PFSK-1 (cell line): ENCODE data around the gene SORBS2.

Source experiments
- FOXP2 ChIP-seq: optimal IDR thresholded peaks from 2 replicates; pipeline ENCODE3; 2011; ENCODE audit warnings: borderline replicate concordance, control low read depth, inconsistent platforms; ENCODE audit not compliant: insufficient read depth; ENCODE audit errors: extremely low read length, extremely low read depth
- POLR2AphosphoS5 ChIP-seq: IDR thresholded peaks from 2 replicates; pipeline ENCODE4 v1.6.1; 2012; ENCODE audit warnings: low read depth, mild to moderate bottlenecking, control low read depth, low read length, moderate library complexity
- REST ChIP-seq, 2 experiments: IDR thresholded peaks; 2 replicates each; pipeline versions ENCODE4 v1.6.1 to v1.8.0; 2011 to 2012; ENCODE audit warnings: low read depth in 2 of 2, low read length in 2 of 2, control low read depth in 1 of 2, inconsistent platforms in 1 of 2, mild to moderate bottlenecking in 1 of 2, moderate library complexity in 1 of 2; ENCODE audit not compliant: insufficient read depth in 1 of 2
- SIN3A ChIP-seq: IDR thresholded peaks from 2 replicates; pipeline ENCODE4 v1.6.1; 2012; ENCODE audit warnings: mild to moderate bottlenecking, low read length, moderate library complexity, borderline replicate concordance; ENCODE audit not compliant: insufficient read depth
- TAF1 ChIP-seq: IDR thresholded peaks from 2 replicates; pipeline ENCODE4 v1.6.1; 2012; ENCODE audit warnings: low read length, control low read depth, borderline replicate concordance; ENCODE audit not compliant: insufficient read depth

DNA sequence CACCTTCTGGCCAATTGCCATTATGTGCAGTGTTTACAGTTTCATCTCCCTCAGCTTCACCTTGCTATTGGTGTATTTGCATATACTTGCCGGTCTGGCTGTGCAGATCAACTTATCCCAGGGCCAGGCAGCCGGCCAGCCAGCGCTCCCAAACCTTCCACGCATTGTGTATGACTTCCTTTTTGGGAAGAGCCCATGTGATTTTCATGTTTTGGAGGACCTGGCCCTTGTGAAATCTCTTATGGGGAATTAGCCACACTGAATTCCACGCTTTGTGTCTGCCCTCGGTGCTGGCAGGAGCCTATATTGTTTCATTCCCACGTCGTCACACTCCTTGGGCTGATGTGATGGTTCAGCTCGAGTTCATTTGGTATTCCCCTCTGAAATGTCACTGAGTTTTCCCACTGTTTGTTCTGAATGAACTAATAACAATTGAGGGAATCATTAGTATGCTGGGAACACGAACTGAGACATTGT lies 270.7 kb downstream of the SORBS2 start:
- no peak for TF ChIP-seq REST (IDR thresholded peaks at IDR 0.05; ENCODE audit: insufficient read depth in 1 of 2, low read depth in 2 of 2, low read length in 2 of 2)
- TF ChIP-seq POLR2AphosphoS5: no peak
- TF ChIP-seq SIN3A: no peak
- no peak for TF ChIP-seq TAF1
- no peak for TF ChIP-seq FOXP2
